Measurements from ENCODE around the gene TPSG1. TPM values are rescaled to one million over a fixed set of nuclear protein-coding genes. Genes with fewer than 3 reads are reported as not detected.
"Not testable (repeated sequence)": the region's sequence is repeated elsewhere in the genome, so short reads cannot be mapped to it uniquely, and the experiment has no call there.

TPSG1 gene
- total RNA-seq, 1 donor from 2014 or later: 2.3 TPM

DNA sequence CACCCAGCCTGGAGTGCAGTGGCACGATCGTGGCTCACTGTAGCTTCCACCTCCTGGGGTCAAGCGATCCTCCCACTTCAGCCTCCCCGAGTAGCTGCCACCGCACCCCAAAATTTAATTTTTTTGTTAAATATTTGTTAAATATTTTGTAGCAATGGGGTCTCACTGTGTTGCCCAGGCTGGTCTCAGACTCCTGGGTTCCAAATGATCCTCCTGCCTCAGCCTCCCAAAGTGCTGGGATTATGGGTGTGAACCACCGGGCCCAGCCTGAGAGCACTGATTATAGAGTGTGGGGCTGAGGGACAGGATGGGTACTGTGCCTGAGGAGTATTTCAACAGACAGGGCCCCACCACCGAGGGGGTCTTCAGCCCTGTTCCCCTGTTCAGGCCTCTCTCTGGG lies 35.6 kb downstream of the TPSG1 start:
- no peaks in the 10 kb centered on the region for H3K27me3 ChIP-seq
- no peak overlapping the region for H3K4me3 ChIP-seq
- no peaks in the 10 kb centered on the region for H3K4me1 ChIP-seq
- TF ChIP-seq, protein P1, sequence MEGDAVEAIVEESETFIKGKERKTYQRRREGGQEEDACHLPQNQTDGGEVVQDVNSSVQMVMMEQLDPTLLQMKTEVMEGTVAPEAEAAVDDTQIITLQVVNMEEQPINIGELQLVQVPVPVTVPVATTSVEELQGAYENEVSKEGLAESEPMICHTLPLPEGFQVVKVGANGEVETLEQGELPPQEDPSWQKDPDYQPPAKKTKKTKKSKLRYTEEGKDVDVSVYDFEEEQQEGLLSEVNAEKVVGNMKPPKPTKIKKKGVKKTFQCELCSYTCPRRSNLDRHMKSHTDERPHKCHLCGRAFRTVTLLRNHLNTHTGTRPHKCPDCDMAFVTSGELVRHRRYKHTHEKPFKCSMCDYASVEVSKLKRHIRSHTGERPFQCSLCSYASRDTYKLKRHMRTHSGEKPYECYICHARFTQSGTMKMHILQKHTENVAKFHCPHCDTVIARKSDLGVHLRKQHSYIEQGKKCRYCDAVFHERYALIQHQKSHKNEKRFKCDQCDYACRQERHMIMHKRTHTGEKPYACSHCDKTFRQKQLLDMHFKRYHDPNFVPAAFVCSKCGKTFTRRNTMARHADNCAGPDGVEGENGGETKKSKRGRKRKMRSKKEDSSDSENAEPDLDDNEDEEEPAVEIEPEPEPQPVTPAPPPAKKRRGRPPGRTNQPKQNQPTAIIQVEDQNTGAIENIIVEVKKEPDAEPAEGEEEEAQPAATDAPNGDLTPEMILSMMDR (IDR thresholded peaks at IDR 0.05): no peak
- no peak overlapping the region for H3K27ac ChIP-seq
- no peaks in the 10 kb centered on the region for H3K9me3 ChIP-seq
- intact Hi-C loops (cut with DNase I): no loop called here
- no peaks in the 10 kb centered on the region for H3K36me3 ChIP-seq
- ATAC-seq (no peak), DNase-seq (no peak)

GRCh38 chr16:1188432-1189189 lies 36.5 kb downstream of the TPSG1 start:
- Histone ChIP-seq H3K9me3 (no peaks in the 10 kb centered on the region), H3K27me3 (no peaks in the 10 kb centered on the region), H3K27ac (no peak overlapping the region), H3K36me3 (no peaks in the 10 kb centered on the region), H3K4me3 (no peak overlapping the region), H3K4me1 (no peaks in the 10 kb centered on the region)
- DNase-seq (peak; percentile 78), ATAC-seq (peak; percentile 60)
- intact Hi-C loops (cut with DNase I): no loop called here
- TF ChIP-seq, protein P1 (IDR thresholded peaks at IDR 0.05): no peak

DNA sequence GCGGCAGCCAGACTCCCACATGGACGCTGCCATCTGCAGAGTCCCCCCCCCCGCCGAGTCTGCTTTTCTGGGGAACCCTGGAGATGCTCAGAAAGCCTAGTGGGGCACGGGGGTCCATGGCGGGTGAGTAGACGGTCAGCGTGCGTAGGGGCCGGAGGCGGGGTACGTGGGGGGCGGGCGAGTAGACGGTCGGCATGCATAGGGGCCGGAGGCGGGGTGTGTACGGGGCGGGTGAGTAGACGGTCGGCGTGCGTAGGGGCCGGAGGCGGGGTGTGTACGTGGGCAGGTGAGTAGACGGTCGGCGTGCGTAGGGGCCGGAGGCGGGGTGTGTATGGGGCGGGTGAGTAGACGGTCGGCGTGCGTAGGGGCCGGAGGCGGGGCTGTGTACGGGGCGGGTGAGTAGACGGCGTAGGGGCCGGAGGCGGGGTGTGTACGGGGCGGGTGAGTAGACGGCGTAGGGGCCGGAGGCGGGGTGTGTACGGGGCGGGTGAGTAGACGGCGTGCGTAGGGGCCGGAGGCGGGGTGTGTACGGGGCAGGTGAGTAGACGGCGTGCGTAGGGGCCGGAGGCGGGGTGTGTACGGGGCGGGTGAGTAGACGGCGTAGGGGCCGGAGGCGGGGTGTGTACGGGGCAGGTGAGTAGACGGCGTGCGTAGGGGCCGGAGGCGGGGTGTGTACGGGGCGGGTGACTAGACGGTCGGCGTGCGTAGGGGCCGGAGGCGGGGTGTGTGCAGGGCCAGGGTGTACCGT lies 39.4 kb downstream of the TPSG1 start:
- intact Hi-C loops (cut with DNase I); ATAC-seq; H3K4me3 ChIP-seq; H3K27me3 ChIP-seq; H3K36me3 ChIP-seq; DNase-seq; H3K27ac ChIP-seq; H3K9me3 ChIP-seq: not testable (repeated sequence)
- H3K4me1 ChIP-seq: peaks cover 20% of the 10 kb centered on the region

GRCh38 chr16:1184980-1185379 lies 40.1 kb downstream of the TPSG1 start:
- no peaks in the 10 kb centered on the region for H3K9me3 ChIP-seq
- H3K27ac ChIP-seq: no peak overlapping the region
- H3K4me1 ChIP-seq: peaks cover 20% of the 10 kb centered on the region
- TF ChIP-seq, protein P1 (IDR thresholded peaks at IDR 0.05): no peak
- H3K4me3 ChIP-seq: no peak overlapping the region
- no peaks in the 10 kb centered on the region for H3K36me3 ChIP-seq
- no peak for ATAC-seq
- H3K27me3 ChIP-seq: no peaks in the 10 kb centered on the region
- DNase-seq: no peak
- intact Hi-C loops (cut with DNase I): no loop called here

DNA sequence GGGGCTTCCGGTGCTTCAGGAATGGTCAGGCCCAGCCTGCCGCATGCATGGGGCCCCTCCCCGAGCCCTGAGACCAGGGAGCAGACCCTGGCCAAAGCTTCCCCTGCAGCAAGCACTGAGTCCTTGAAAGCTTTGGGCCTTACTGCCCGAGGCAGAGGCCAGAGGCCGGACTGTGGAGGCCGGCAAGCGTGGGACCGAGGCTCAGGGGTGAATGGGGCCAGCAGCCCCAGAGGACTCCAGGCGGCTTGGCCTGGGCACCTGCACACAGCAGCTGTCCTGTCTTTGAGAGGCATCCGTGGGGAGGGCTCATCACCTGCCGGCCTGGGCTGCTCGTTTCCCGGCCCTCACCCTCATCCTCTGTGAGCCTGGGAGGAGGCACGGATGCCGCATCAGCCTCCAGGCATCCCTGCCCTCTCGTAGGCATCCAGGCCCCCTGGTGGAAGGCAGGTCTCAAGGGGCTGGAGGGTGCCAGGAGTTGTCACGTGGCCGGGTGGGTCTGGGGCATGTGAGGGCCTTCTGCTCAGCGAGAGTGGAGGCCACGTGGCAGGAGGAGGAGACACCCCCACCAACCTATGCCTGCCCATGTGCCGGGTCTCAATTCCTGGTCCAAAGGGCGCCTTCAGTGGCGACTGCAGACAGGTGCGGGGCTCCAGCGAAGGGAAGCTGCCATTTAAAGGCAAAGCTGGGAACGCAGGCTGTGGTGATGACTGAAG lies 40.8 kb downstream of the TPSG1 start:
- Histone ChIP-seq H3K4me3 (no peak overlapping the region), H3K36me3 (no peaks in the 10 kb centered on the region), H3K27ac (no peak overlapping the region), H3K27me3 (no peaks in the 10 kb centered on the region), H3K4me1 (peaks cover 20% of the 10 kb centered on the region), H3K9me3 (no peaks in the 10 kb centered on the region)
- TF ChIP-seq, protein P1 (IDR thresholded peaks at IDR 0.05): no peak
- DNase-seq: no peak
- intact Hi-C loops (cut with DNase I): no loop called here
- ATAC-seq: no peak

Data from upper lobe of right lung (tissue), 1 donor.